ENCODE results near the gene ATP1A1.
A peak's percentile ranks its signal among the peaks of the same experiment; 100 is the strongest.

The ATP1A1 gene

GRCh38 chr1:116389013-116389412 is 16.0 kb downstream of the ATP1A1 start:
- DNase-seq (ENCODE audit: low read depth in 2 of 3, low spot score in 1 of 3) = no peak

GRCh38 chr1:116389686-116390085 is 16.6 kb downstream of the ATP1A1 start:
- no peak for DNase-seq (ENCODE audit: low read depth in 2 of 3, low spot score in 1 of 3)

- peak in 1 of 3 donors; percentile 35 for DNase-seq (ENCODE audit: low read depth in 2 of 3, low spot score in 1 of 3)
These were observed 17.2 kb downstream of the ATP1A1 start for GRCh38 chr1:116390195-116390594.

- DNase-seq (ENCODE audit: low read depth in 2 of 3, low spot score in 1 of 3) = no peak
These were observed 18.1 kb downstream of the ATP1A1 start for GRCh38 chr1:116391185-116391584.

GRCh38 chr1:116392717-116393404 is 19.8 kb downstream of the ATP1A1 start:
- no peak for DNase-seq (ENCODE audit: low read depth in 2 of 3, low spot score in 1 of 3)

GRCh38 chr1:116393792-116394191 is 20.7 kb downstream of the ATP1A1 start:
- DNase-seq (ENCODE audit: low read depth in 2 of 3, low spot score in 1 of 3) = no peak

- DNase-seq (ENCODE audit: low read depth in 2 of 3, low spot score in 1 of 3) = no peak
These were observed 21.2 kb downstream of the ATP1A1 start for GRCh38 chr1:116394270-116394669.

GRCh38 chr1:116396769-116397168 is 23.7 kb downstream of the ATP1A1 start:
- DNase-seq (ENCODE audit: low read depth in 2 of 3, low spot score in 1 of 3) = no peak

GRCh38 chr1:116397728-116398127 is 24.7 kb downstream of the ATP1A1 start:
- DNase-seq (ENCODE audit: low read depth in 2 of 3, low spot score in 1 of 3) = no peak

GRCh38 chr1:116400780-116401179 is 27.7 kb downstream of the ATP1A1 start:
- no peak for DNase-seq (ENCODE audit: low read depth in 2 of 3, low spot score in 1 of 3)

GRCh38 chr1:116401646-116402176 is 28.7 kb downstream of the ATP1A1 start:
- DNase-seq (ENCODE audit: low read depth in 2 of 3, low spot score in 1 of 3) = no peak

- DNase-seq (ENCODE audit: low read depth in 2 of 3, low spot score in 1 of 3) = no peak
These were observed 29.3 kb downstream of the ATP1A1 start for GRCh38 chr1:116402333-116402732.

GRCh38 chr1:116403496-116404136 is 30.6 kb downstream of the ATP1A1 start:
- DNase-seq (ENCODE audit: low read depth in 2 of 3, low spot score in 1 of 3) = no peak

GRCh38 chr1:116404699-116405098 is 31.7 kb downstream of the ATP1A1 start:
- no peak for DNase-seq (ENCODE audit: low read depth in 2 of 3, low spot score in 1 of 3)

GRCh38 chr1:116405241-116406135 is 32.4 kb downstream of the ATP1A1 start:
- DNase-seq (ENCODE audit: low read depth in 2 of 3, low spot score in 1 of 3) = no peak

- no peak for DNase-seq (ENCODE audit: low read depth in 2 of 3, low spot score in 1 of 3)
These were observed 34.0 kb downstream of the ATP1A1 start for GRCh38 chr1:116407033-116407432.

- DNase-seq (ENCODE audit: low read depth in 2 of 3, low spot score in 1 of 3) = no peak
These were observed 35.1 kb downstream of the ATP1A1 start for GRCh38 chr1:116408193-116408592.

- DNase-seq (ENCODE audit: low read depth in 2 of 3, low spot score in 1 of 3) = no peak
These were observed 36.0 kb downstream of the ATP1A1 start for GRCh38 chr1:116408803-116409720.

- DNase-seq (ENCODE audit: low read depth in 2 of 3, low spot score in 1 of 3) = no peak
These were observed 36.7 kb downstream of the ATP1A1 start for GRCh38 chr1:116409751-116410191.

GRCh38 chr1:116411784-116412479 is 38.9 kb downstream of the ATP1A1 start:
- DNase-seq (ENCODE audit: low read depth in 2 of 3, low spot score in 1 of 3) = no peak
